A549 (cell line): ENCODE results near the gene LSM11. TPM values are rescaled to one million over a fixed set of nuclear protein-coding genes. Genes with fewer than 3 reads are reported as not detected.

ENCODE experiments used
- ATAC-seq, 2 experiments: fragments of 200-7000 bp in 1 of 2; fragments of >200 bp in 1 of 2; cut with Nextera tagmentation in 1 of 2; cut with Tn5 transposase in 1 of 2; 3 replicates each; pipeline versions ENCODE4 v1.8.0 to v1.9.1; 2018 to 2020; ENCODE audit warnings: mild to moderate bottlenecking in 1 of 2, moderate library complexity in 1 of 2
- CTCF ChIA-PET: fragments of 300-600 bp; sonication (Branson Sonifier 250); formaldehyde crosslinking; extraction: SDS; loops from one replicate; lab custom pipeline; 2021; ENCODE audit warnings: antibody characterized with exemption, inconsistent platforms; lab: Yijun Ruan, JAX
- POLR2A ChIA-PET: fragments of 350-600 bp; formaldehyde crosslinking; extraction: SDS; loops from one replicate; lab custom pipeline; 2021; ENCODE audit warnings: antibody characterized with exemption, inconsistent platforms; lab: Yijun Ruan, JAX
- DNase-seq, 2 experiments: peaks; one replicate each; pipeline versions ENCODE4 v3.0.0 to v3.0.0-alpha.2; 2011 to 2016; ENCODE audit warnings: low read depth in 1 of 2, low spot score in 1 of 2
- FAIRE-seq: peaks from 2 replicates; lab custom pipeline; 2011; peaks lifted over from hg19 to GRCh38; lab: Jason Lieb, UNC
- H3K27ac ChIP-seq, 2 experiments: fragments of >200 bp; sonication (Bioruptor Twin); formaldehyde crosslinking; 3 replicates each; pipeline ENCODE4 v1.5.1; 2016 to 2017
- H3K4me1 ChIP-seq: fragments of >200 bp; sonication (Bioruptor Twin); formaldehyde crosslinking; 3 replicates; pipeline ENCODE4 v1.6.1; 2016
- H3K4me2 ChIP-seq: fragments of >200 bp; sonication (Bioruptor Twin); formaldehyde crosslinking; 3 replicates; pipeline ENCODE4 v1.6.1; 2016
- H3K4me3 ChIP-seq: fragments of >200 bp; sonication (Bioruptor Twin); formaldehyde crosslinking; 3 replicates; pipeline ENCODE4 v1.5.1; 2016
- H3K9me3 ChIP-seq: fragments of >200 bp; sonication (Bioruptor Twin); formaldehyde crosslinking; 3 replicates; pipeline ENCODE4 v1.6.1; 2016
- CBX2 ChIP-seq: fragments of 200-600 bp; sonication (generic); IDR thresholded peaks from 2 replicates; pipeline ENCODE4 v1.6.1; 2016; ENCODE audit warnings: low read depth, mild to moderate bottlenecking, borderline replicate concordance
- CBX8 ChIP-seq: fragments of 200-600 bp; sonication (generic); IDR thresholded peaks from 2 replicates; pipeline ENCODE4 v1.6.1; 2016
- CEBPB ChIP-seq, 2 experiments: fragments of >200 bp in 1 of 2; sonication (Bioruptor Twin) in 1 of 2; formaldehyde crosslinking in 1 of 2; IDR thresholded peaks; 2 replicates each; pipeline ENCODE4 v1.6.1; 2012 to 2016
- CHD2 ChIP-seq: fragments of 150-350 bp; IDR thresholded peaks from 2 replicates; pipeline ENCODE4 v1.6.1; 2014; ENCODE audit warnings: low read length; ENCODE audit not compliant: partially characterized antibody
- ESRRA ChIP-seq: fragments of 150-350 bp; IDR thresholded peaks from 2 replicates; pipeline ENCODE4 v1.6.1; 2014; ENCODE audit warnings: mild to moderate bottlenecking, low read length, borderline replicate concordance
- HEYL ChIP-seq: fragments of 250-450 bp; sonication (Bioruptor Pico); IDR thresholded peaks from 2 replicates; pipeline ENCODE4 v1.8.0; 2021; ENCODE audit warnings: mild to moderate bottlenecking, moderate library complexity
- JUN ChIP-seq, 2 experiments: fragments of >200 bp; sonication (Bioruptor Twin); formaldehyde crosslinking; IDR thresholded peaks; 2 replicates in 1 of 2; 3 replicates in 1 of 2; pipeline ENCODE4 v1.6.1; 2016 to 2017
- MAFK ChIP-seq: fragments of 450-650 bp; IDR thresholded peaks from 2 replicates; pipeline ENCODE4 v1.6.1; 2014; ENCODE audit not compliant: partially characterized antibody
- MYC ChIP-seq: IDR thresholded peaks from 2 replicates; pipeline ENCODE4 v1.6.1; 2012; ENCODE audit warnings: mild to moderate bottlenecking, inconsistent platforms, low read length, improper control_type of control experiment, borderline replicate concordance
- NFE2L2 ChIP-seq: fragments of 150-350 bp; conservative IDR thresholded peaks from 2 replicates; pipeline ENCODE4 v1.6.1; 2014; ENCODE audit warnings: low read length
- NR3C1 ChIP-seq: fragments of >200 bp; sonication (Bioruptor Twin); formaldehyde crosslinking; IDR thresholded peaks from 3 replicates; pipeline ENCODE4 v1.6.1; 2017
- RARB ChIP-seq: fragments of 250-450 bp; sonication (Bioruptor Pico); IDR thresholded peaks from 2 replicates; pipeline ENCODE4 v1.8.0; 2021; ENCODE audit warnings: mild to moderate bottlenecking, moderate library complexity
- REST ChIP-seq: fragments of 200-600 bp; sonication (generic); IDR thresholded peaks from 2 replicates; pipeline ENCODE4 v1.6.1; 2016; ENCODE audit warnings: antibody characterized with exemption, mild to moderate bottlenecking, moderate library complexity
- RFX5 ChIP-seq: fragments of 450-650 bp; IDR thresholded peaks from 2 replicates; pipeline ENCODE4 v1.7.1; 2014; ENCODE audit warnings: antibody characterized with exemption, mild to moderate bottlenecking, moderate library complexity
- RNF2 ChIP-seq: fragments of 200-600 bp; sonication (generic); IDR thresholded peaks from 2 replicates; pipeline ENCODE4 v1.6.1; 2016; ENCODE audit warnings: low read depth, mild to moderate bottlenecking, antibody characterized with exemption, moderate library complexity, borderline replicate concordance
- SMC3 ChIP-seq: fragments of >200 bp; sonication (Bioruptor Twin); formaldehyde crosslinking; IDR thresholded peaks from 3 replicates; pipeline ENCODE4 v1.6.1; 2018; ENCODE audit warnings: inconsistent platforms
- TFCP2L1 ChIP-seq: fragments of 250-450 bp; sonication (Bioruptor Pico); IDR thresholded peaks from 2 replicates; pipeline ENCODE4 v1.5.0; 2021; ENCODE audit warnings: mild to moderate bottlenecking
- ZC3H11A ChIP-seq: fragments of 450-650 bp; IDR thresholded peaks from 2 replicates; pipeline ENCODE4 v1.6.1; 2014; ENCODE audit warnings: antibody characterized with exemption, mild to moderate bottlenecking
- ZNF302 ChIP-seq: fragments of 250-450 bp; sonication (Bioruptor Pico); IDR thresholded peaks from 2 replicates; pipeline ENCODE4 v1.9.0; 2021; ENCODE audit warnings: inconsistent platforms, mild to moderate bottlenecking, moderate library complexity
- ZSCAN20 ChIP-seq: fragments of 250-450 bp; sonication (Bioruptor Pico); IDR thresholded peaks from 2 replicates; pipeline ENCODE4 v1.8.0; 2022; ENCODE audit warnings: mild to moderate bottlenecking, moderate library complexity
- WGBS: methylation state at CpG from one replicate; pipeline ENCODE4 v1.1.6; 2017; ENCODE audit errors: missing lambda C conversion rate; 5-methylcytosine and 5-hydroxymethylcytosine counted together
- polyA plus RNA-seq, 4 experiments: library from polyadenylated mRNA; depleted of rRNA in 3 of 4; stranded (reverse); fragments of >200 nt; fragmentation: RNase III in 1 of 4; extraction: RNeasy Plus Mini Kit Qiagen cat#74134 plus additional on column Dnase treatment in 1 of 4; gene quantifications; 2 replicates in 3 of 4; 3 replicates in 1 of 4; pipeline ENCODE4 v1.2.3, GENCODE V29; 2011 to 2017
- TF ChIP-seq, protein P1 (sequence below): fragments of 250-450 bp; sonication (Bioruptor Pico); IDR thresholded peaks from 2 replicates; pipeline ENCODE4 v1.5.0; 2021; ENCODE audit warnings: mild to moderate bottlenecking, moderate library complexity, borderline replicate concordance
- TF ChIP-seq, protein P2 (sequence below): IDR thresholded peaks from 2 replicates; pipeline ENCODE4 v1.6.1; 2012

Gene LSM11
- polyA plus RNA-seq, 2 of the 4 experiments (the other 2 are of a cell fraction), result 2.9 to 4.1 TPM

DNA sequence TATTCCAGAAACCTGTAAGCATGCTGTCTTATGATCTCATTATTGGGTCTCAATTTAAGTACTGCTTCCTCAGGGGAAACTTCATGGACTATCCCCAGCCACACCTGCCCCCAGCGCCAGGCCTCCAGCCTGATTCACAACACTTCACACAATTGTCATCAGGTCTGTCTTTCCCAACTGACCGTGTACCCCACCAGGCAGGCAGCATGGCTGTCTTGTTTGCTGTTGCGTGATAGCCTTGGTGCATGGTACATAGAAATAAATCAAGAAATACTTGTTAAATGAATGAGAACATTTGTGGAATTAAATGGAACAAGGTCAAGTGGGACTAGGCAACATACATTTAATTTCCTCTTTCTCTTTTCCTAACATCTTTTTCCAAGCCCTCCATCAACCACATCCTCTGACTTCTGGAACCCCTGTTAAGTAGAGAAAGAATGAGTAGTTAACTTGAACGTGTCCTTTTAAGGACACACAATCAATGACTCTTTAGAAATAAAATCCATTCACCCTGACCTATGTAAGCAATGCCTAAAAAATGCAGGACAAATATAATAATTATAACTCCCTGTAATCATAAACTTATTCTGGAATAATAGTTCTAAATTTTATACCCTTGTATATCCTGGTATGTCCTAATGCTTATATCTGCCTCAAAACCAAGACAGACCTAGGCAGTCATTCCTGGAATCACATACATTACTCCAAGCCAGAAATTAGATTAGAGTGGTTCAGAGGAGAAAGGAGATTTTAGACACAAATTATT is 29.5 kb upstream of the LSM11 start:
- TF ChIP-seq CEBPB (IDR thresholded peaks at IDR 0.05) (no peak), ESRRA (no peak), JUN (IDR thresholded peaks at IDR 0.05) (no peak), NR3C1 (no peak), SMC3 (no peak), MYC (no peak), CBX2 (no peak)
- TF ChIP-seq, protein P1, sequence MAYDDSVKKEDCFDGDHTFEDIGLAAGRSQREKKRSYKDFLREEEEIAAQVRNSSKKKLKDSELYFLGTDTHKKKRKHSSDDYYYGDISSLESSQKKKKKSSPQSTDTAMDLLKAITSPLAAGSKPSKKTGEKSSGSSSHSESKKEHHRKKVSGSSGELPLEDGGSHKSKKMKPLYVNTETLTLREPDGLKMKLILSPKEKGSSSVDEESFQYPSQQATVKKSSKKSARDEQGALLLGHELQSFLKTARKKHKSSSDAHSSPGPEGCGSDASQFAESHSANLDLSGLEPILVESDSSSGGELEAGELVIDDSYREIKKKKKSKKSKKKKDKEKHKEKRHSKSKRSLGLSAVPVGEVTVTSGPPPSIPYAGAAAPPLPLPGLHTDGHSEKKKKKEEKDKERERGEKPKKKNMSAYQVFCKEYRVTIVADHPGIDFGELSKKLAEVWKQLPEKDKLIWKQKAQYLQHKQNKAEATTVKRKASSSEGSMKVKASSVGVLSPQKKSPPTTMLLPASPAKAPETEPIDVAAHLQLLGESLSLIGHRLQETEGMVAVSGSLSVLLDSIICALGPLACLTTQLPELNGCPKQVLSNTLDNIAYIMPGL, result no peak
- ChIA-PET POLR2A (no interaction called here), CTCF (no interaction called here)
- no peaks in the 10 kb centered on the region for H3K9me3 ChIP-seq
- no peak for FAIRE-seq
- DNase-seq, result no peak
- no peak overlapping the region for H3K4me2 ChIP-seq
- H3K27ac ChIP-seq, result no peak overlapping the region
- H3K4me1 ChIP-seq, result peaks cover 5% of the 10 kb centered on the region; the same call in 2 of the 3 replicates
- WGBS, result 82% methylated on average over 4 of the region's 4 CpGs
- ATAC-seq, result no peak
- no peak overlapping the region for H3K4me3 ChIP-seq

GRCh38 chr5:157714596-157714864 is 29.0 kb upstream of the LSM11 start:
- no peak overlapping the region for H3K27ac ChIP-seq
- peaks cover 5% of the 10 kb centered on the region; the same call in 2 of the 3 replicates for H3K4me1 ChIP-seq
- DNase-seq, result no peak
- FAIRE-seq, result no peak
- CTCF ChIA-PET, result interaction anchor here (1.4 kb wide), 1 partner anchor 386 kb away, joined by 5 read pairs; no protein-coding TSS in a partner anchor
- H3K4me2 ChIP-seq, result no peak overlapping the region
- no peak overlapping the region for H3K4me3 ChIP-seq
- H3K9me3 ChIP-seq, result no peaks in the 10 kb centered on the region
- no peak for ATAC-seq
- POLR2A ChIA-PET, result no interaction called here
- TF ChIP-seq CBX2 (no peak), NFE2L2 (no peak), HEYL (CRISPR knock-in tag) (no peak), RNF2 (no peak), RFX5 (no peak), ZC3H11A (no peak), MAFK (no peak), REST (no peak), TFCP2L1 (no peak), SMC3 (no peak), CBX8 (no peak), ESRRA (no peak), CHD2 (no peak), ZNF302 (CRISPR knock-in tag) (no peak), RARB (CRISPR knock-in tag) (no peak), ZSCAN20 (no peak)
- TF ChIP-seq, protein P2, sequence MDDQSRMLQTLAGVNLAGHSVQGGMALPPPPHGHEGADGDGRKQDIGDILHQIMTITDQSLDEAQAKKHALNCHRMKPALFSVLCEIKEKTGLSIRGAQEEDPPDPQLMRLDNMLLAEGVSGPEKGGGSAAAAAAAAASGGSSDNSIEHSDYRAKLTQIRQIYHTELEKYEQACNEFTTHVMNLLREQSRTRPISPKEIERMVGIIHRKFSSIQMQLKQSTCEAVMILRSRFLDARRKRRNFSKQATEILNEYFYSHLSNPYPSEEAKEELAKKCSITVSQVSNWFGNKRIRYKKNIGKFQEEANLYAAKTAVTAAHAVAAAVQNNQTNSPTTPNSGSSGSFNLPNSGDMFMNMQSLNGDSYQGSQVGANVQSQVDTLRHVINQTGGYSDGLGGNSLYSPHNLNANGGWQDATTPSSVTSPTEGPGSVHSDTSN, result no peak
- TF ChIP-seq, all 56 proteins: peak for 0
